Large intestine (tissue), 3 donors: ENCODE data around the gene DSCAML1. TPM values are rescaled to one million over a fixed set of nuclear protein-coding genes. Genes with fewer than 3 reads are reported as not detected.

Source experiments
- DNase-seq, 2 donors: peaks; one replicate each; pipeline versions ENCODE4 v3.0.0 to v3.0.0-alpha.2; 2013
- H3K27ac ChIP-seq: one replicate; pipeline ENCODE4 v1.5.1; 2013; ENCODE audit warnings: low read length
- H3K27me3 ChIP-seq: 2 replicates; pipeline ENCODE4 v1.6.1; 2013; ENCODE audit warnings: low read length; ENCODE audit not compliant: control insufficient read depth, insufficient read depth
- H3K36me3 ChIP-seq: 2 replicates; pipeline ENCODE4 v1.6.1; 2013; ENCODE audit warnings: low read length; ENCODE audit not compliant: control insufficient read depth, insufficient read depth
- H3K4me1 ChIP-seq: one replicate; pipeline ENCODE4 v1.6.1; 2013; ENCODE audit warnings: low read length; ENCODE audit not compliant: control insufficient read depth, insufficient read depth
- H3K4me3 ChIP-seq: one replicate; pipeline ENCODE4 v1.5.1; 2013; ENCODE audit warnings: low read length
- H3K9me3 ChIP-seq: one replicate; pipeline ENCODE4 v1.6.1; 2013; ENCODE audit warnings: mild to moderate bottlenecking, low read depth, low read length, moderate library complexity; ENCODE audit not compliant: control insufficient read depth
- WGBS: methylation state at CpG from one replicate; pipeline ENCODE4 v1.1.5; 2013; ENCODE audit warnings: low lambda C conversion rate; ENCODE audit not compliant: insufficient coverage; 5-methylcytosine and 5-hydroxymethylcytosine counted together
- polyA plus RNA-seq: library from polyadenylated mRNA; unstranded; fragments of 120-200 nt; gene quantifications from one replicate; pipeline ENCODE4 v1.2.1, GENCODE V29; 2013

DSCAML1 gene
- polyA plus RNA-seq, 1 donor: 1.6 TPM

DNA sequence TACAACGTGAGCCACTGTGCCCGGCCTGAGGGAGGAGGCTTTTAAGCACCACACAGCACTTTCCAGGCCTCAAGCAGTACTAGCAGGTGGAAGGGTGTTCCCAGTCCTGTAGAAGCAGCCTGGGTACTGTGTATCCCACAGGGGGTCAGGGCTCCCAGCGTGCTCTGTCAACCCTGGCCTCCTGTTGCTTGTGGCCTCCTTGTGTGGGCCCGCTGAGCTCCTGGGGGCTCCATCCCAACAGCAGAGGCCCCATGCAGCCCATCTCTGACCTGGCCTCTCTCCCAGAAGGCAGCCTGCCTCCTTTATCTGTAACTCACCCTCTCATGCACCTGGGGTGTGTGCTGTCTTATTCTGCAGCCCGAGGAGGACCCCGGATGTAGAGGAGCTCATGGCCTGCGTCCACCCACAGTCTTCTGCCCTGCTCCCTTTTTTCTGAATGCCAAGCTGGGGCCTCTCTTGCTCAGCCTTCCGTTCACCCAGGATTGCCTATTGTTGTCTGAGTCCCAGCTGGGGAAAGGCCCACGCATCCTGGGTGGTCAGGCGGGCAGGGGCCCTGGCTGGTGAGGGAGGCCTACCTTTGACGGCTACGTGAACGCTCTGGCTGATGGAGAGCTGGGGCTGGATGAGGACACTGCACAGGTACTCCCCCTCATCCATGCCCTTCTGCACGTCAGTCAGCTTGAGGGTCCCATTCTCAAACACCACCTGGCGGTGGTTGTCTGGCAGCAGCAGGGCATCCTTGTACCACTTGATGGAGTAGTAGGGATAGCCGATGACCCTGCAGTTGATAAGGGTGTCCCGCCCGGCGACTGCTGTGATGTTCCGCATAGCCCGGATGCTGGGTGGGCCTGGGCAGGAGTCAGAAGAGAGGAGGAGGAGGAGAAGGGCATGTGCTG lies 280.9 kb downstream of the DSCAML1 start:
- Histone ChIP-seq H3K36me3 (no peaks in the 10 kb centered on the region), H3K4me1 (peaks cover 60% of the 10 kb centered on the region), H3K27me3 (no peaks in the 10 kb centered on the region), H3K4me3 (no peak overlapping the region), H3K27ac (no peak overlapping the region), H3K9me3 (peaks cover 3% of the 10 kb centered on the region)
- DNase-seq: no peak
- no CpG with 5 or more reads among the region's 21 CpGs for WGBS

DNA sequence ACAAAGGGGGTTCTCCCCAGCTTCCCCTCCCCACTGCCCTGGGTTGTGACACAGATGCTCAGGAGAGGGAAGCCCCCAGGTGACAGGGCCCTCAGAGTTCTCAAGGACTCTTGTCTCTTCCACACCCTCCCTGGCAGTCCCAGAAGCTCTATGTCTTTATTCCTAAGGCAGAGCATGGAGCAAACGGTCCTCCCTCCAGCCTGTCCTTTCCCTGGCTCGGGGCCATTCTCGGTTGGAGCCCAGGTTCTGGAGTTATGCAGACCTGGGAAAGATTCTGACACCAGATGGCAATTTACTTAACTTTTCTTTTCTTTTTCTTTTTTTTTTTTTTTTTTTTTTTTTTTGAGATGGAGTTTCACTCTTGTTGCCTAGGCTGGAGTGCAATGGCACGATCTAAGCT lies 282.8 kb downstream of the DSCAML1 start:
- no peaks in the 10 kb centered on the region for H3K36me3 ChIP-seq
- DNase-seq: no peak
- no peaks in the 10 kb centered on the region for H3K27me3 ChIP-seq
- WGBS: 100% methylated on average over 1 of the region's 4 CpGs
- peaks cover 51% of the 10 kb centered on the region for H3K4me1 ChIP-seq
- peaks cover 3% of the 10 kb centered on the region for H3K9me3 ChIP-seq
- H3K4me3 ChIP-seq: no peak overlapping the region
- H3K27ac ChIP-seq: no peak overlapping the region

DNA sequence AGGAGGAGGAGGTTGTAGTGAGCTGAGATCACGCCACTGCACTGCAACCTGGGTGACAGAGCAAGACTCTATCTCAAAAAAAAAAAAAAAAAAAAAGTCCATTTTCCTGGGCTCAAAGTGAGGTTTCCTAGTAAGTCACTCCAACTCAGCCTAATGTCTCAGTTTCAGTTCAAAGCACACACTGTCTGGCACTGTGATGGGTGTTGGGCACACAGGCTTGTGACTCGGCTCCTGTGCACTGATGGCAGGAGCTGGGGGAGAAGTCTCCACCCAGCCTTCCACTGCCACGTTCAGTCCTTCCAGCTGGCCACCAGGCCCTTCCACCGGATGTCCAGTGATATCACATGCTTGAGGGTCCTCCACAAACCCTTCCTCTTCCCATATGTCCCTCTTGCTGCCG lies 283.4 kb downstream of the DSCAML1 start:
- peak overlapping the region; percentile 93 for H3K27ac ChIP-seq
- WGBS: no CpG with 5 or more reads among the region's 5 CpGs
- H3K4me3 ChIP-seq: no peak overlapping the region
- H3K4me1 ChIP-seq: peaks cover 46% of the 10 kb centered on the region
- no peak for DNase-seq
- H3K36me3 ChIP-seq: no peaks in the 10 kb centered on the region
- H3K27me3 ChIP-seq: no peaks in the 10 kb centered on the region
- H3K9me3 ChIP-seq: peaks cover 3% of the 10 kb centered on the region

DNA sequence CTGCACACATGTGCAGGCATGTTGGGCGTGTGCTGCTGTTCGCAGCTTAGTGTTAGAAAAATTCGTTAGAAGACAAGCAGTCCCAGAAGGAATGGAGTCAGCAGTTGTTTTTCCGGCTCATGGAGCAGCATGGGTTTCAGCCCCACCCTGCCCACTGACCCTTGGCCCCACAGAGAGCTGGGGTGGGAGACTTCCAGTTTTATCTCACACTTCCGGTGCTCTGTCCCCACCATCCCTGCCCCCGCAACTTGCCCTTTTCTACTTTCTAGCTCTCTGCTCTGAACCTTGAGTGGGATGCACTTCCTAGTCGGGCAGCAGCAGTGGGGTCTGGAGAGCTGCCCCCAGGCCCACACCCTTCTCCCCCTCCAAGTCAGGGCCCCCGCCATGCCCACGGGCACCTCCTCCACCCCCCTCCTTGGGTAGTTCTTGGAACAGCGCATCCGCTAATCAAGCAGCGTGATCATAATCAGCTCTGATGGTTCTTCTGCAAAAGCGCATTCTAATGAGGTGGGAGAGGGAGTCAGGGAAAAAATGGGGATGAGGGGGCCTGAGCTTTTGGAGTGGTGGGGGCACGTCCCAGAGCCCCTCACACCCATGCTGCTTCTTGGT lies 285.0 kb downstream of the DSCAML1 start:
- no peaks in the 10 kb centered on the region for H3K36me3 ChIP-seq
- H3K4me3 ChIP-seq: no peak overlapping the region
- H3K4me1 ChIP-seq: peaks cover 29% of the 10 kb centered on the region
- H3K27me3 ChIP-seq: no peaks in the 10 kb centered on the region
- peak; percentile 80 to 94 for DNase-seq
- H3K27ac ChIP-seq: peak overlapping the region; percentile 93
- no CpG with 5 or more reads among the region's 14 CpGs for WGBS
- H3K9me3 ChIP-seq: no peaks in the 10 kb centered on the region

DNA sequence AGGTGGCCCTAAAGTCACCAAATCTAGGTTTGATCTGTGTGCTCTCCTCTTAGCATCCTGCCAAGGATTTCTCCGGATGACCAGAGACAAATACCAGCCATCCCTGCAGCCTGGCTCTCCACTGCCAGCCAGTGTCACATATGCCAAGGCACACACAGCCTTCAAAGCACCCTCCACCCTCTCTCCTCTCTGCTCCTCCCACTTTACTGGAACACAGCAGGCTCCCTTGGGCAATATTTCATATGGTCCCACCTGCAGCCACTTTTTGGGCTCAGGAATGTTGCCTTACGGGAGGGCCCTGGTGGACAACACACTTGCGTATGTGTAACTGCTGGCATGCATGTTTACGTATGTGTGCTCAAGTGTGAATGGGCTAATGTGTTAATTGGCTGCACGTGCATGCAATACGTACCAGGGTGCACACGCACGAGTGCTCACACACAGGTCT lies 285.5 kb downstream of the DSCAML1 start:
- Histone ChIP-seq H3K4me3 (no peak overlapping the region), H3K27me3 (no peaks in the 10 kb centered on the region), H3K36me3 (no peaks in the 10 kb centered on the region), H3K9me3 (no peaks in the 10 kb centered on the region), H3K4me1 (peaks cover 29% of the 10 kb centered on the region), H3K27ac (peak overlapping the region; percentile 93)
- WGBS: no CpG with 5 or more reads among the region's 8 CpGs
- no peak for DNase-seq

DNA sequence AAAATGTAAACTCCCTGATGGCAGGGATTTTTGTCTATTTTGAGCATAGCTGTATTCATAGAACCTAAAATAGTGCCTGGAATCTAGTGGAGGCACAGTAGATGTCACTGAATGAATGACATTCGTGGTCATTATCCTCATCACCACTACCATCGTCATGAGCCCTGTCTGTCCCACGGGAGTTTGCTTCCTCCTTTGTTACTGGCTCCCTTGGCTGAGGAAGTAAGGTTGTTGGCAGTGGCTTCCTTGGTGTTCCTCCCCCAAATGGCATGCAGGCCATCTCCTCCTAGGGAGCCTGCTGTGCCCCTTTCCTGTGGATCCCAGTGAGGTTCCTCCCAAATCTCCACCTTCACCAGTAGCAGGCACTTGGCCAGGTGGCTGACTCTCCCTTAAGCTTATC lies 286.4 kb downstream of the DSCAML1 start:
- Histone ChIP-seq H3K9me3 (no peaks in the 10 kb centered on the region), H3K36me3 (no peaks in the 10 kb centered on the region), H3K4me1 (peaks cover 29% of the 10 kb centered on the region), H3K27me3 (no peaks in the 10 kb centered on the region), H3K27ac (peak overlapping the region; percentile 93), H3K4me3 (no peak overlapping the region)
- DNase-seq: no peak
- WGBS: no CpG with 5 or more reads among the region's 3 CpGs

DNA sequence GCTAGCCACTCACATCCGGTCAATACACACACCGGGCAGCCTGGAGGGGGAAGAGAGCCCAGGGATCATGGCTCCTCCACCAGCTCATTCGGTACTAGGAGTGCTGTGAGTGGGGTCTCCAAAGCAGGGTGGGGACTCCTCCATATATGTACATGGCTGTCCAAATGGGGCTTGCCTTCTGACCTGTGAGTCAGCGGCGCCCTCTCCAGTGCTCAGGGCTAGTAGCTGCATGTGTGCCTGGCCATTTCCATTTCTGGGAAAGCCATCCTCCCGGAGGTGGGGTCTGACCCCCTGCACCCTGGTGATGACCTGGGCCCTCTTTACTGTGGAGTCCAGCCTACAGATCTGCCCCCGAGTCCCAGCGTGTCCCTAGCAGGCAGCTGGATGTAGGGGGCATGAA lies 287.5 kb downstream of the DSCAML1 start:
- H3K9me3 ChIP-seq: no peaks in the 10 kb centered on the region
- H3K4me3 ChIP-seq: no peak overlapping the region
- no CpG with 5 or more reads among the region's 8 CpGs for WGBS
- no peak for DNase-seq
- no peaks in the 10 kb centered on the region for H3K27me3 ChIP-seq
- no peak overlapping the region for H3K27ac ChIP-seq
- H3K4me1 ChIP-seq: peaks cover 29% of the 10 kb centered on the region
- no peaks in the 10 kb centered on the region for H3K36me3 ChIP-seq

DNA sequence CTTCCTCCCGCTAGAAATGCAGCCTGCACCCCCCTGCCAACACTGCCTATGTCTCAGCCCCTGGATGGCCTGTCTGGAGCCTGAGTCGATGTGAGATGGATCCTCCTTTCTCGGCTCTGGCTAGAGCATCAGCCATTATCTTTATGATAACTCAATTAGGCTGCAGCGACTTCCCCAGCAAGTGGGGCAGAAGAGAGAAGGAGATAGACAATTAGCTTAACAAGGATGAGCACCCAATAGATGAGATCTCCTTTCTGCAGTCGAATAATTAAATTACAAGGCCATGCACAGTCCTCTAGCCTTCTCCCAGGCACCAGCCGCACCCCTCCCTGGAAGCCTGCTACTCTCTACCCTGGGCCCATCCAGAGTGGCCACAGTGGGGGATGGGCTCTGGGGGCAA lies 290.0 kb downstream of the DSCAML1 start:
- Histone ChIP-seq H3K36me3 (no peaks in the 10 kb centered on the region), H3K4me1 (peaks cover 16% of the 10 kb centered on the region), H3K27me3 (no peaks in the 10 kb centered on the region), H3K27ac (no peak overlapping the region), H3K9me3 (no peaks in the 10 kb centered on the region), H3K4me3 (no peak overlapping the region)
- no CpG with 5 or more reads among the region's 6 CpGs for WGBS
- no peak for DNase-seq

DNA sequence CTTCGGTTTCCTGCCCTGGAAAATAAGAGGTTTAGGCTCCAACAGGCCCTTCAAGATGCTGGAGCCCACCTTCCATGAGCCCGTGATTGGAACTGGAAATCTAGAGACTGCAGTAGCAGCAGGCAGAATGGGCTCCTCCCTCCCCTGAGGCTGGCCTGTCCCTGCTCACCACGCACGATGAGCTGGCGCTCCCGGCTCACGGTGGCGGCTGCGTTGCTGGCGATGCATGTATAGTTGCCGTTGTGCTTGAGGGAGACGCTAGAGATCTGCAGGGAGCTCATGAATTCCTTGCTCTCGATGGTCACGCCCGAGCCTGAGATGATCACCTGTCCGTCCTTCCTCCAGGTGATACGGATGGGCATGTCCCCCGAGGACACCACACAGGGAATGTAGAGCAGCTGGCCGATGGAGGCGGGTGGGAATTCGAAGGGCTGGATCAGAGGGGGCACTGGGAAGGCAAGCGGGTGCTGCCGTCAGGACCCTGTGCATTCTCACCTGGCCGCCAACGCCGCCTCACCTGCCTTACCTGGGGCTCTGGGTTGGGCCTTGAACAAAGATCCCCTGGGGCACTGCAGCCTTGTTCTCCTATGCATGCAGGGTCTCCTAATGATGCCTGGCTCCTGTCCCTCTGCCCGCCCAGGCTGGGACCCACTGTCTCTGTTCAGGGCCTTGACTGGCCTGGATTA lies 291.6 kb downstream of the DSCAML1 start:
- Histone ChIP-seq H3K4me1 (peaks cover under 1% of the 10 kb centered on the region), H3K27ac (no peak overlapping the region), H3K36me3 (no peaks in the 10 kb centered on the region), H3K27me3 (no peaks in the 10 kb centered on the region), H3K4me3 (no peak overlapping the region), H3K9me3 (no peaks in the 10 kb centered on the region)
- WGBS: no CpG with 5 or more reads among the region's 27 CpGs
- no peak for DNase-seq

DNA sequence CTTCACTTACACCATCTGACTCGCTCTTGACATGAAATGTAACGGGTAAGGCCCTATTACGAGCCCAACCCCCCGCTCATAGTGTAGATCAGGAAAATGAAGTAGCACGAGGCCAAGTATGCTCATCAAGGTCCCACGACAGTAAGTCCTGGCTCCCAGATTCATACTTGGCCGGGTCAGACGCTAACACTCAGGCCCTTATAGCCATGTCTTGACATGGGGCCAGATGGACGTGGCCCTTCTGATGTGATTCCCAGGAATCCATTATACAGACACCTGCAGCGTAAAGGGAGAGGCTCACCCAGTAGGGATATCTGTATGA lies 294.3 kb downstream of the DSCAML1 start:
- Histone ChIP-seq H3K9me3 (no peaks in the 10 kb centered on the region), H3K27me3 (no peaks in the 10 kb centered on the region), H3K36me3 (no peaks in the 10 kb centered on the region), H3K4me3 (no peak overlapping the region), H3K27ac (no peak overlapping the region), H3K4me1 (no peaks in the 10 kb centered on the region)
- no CpG with 5 or more reads among the region's 10 CpGs for WGBS
- no peak for DNase-seq
